HepG2 (cell line): ENCODE results near the gene ELMOD1. TPM values are rescaled to one million over a fixed set of nuclear protein-coding genes. Genes with fewer than 3 reads are reported as not detected.

Experiments
- ATAC-seq: fragments of 200-7000 bp; cut with Tn5 transposase; 3 replicates; pipeline ENCODE4 v1.9.1; 2020; ENCODE audit warnings: mild to moderate bottlenecking, moderate library complexity
- BruUV-seq: library from RNA; stranded (reverse); fragments of 400-500 nt; replicated peaks from 2 replicates; lab custom pipeline; 2021; lab: Mats Ljungman, UMichigan
- CTCF ChIA-PET: fragments of 300-600 bp; formaldehyde crosslinking; extraction: SDS; loops from one replicate; lab custom pipeline; 2021; ENCODE audit warnings: low total read pairs, inconsistent platforms, low intra/inter-chr PET ratio; lab: Yijun Ruan, JAX
- POLR2A ChIA-PET: fragments of 350-600 bp; sonication (Branson Sonifier 250); formaldehyde crosslinking; loops from one replicate; lab custom pipeline; 2020; ENCODE audit warnings: antibody characterized with exemption, inconsistent platforms; lab: Yijun Ruan, JAX
- DNase-seq: peaks from one replicate; pipeline ENCODE4 v3.0.0-alpha.2; 2015; ENCODE audit warnings: low spot score
- FAIRE-seq: peaks from 3 replicates; lab custom pipeline; 2011; peaks lifted over from hg19 to GRCh38; lab: Jason Lieb, UNC
- H2AFZ ChIP-seq: one replicate; pipeline ENCODE4 v1.6.1; 2011; ENCODE audit warnings: low read length, inconsistent platforms
- H3K27ac ChIP-seq: fragments of 300-600 bp; 3 replicates; pipeline ENCODE4 v1.8.0; 2011; ENCODE audit warnings: mixed run types, mild to moderate bottlenecking, mixed read lengths, low read length, inconsistent platforms; ENCODE audit not compliant: insufficient read depth; ENCODE audit errors: extremely low read length
- H3K27me3 ChIP-seq, 2 experiments: fragments of 200-600 bp in 1 of 2; 2 replicates in 1 of 2; 3 replicates in 1 of 2; pipeline versions ENCODE4 v1.6.0 to v1.8.0; 2011; ENCODE audit warnings: low read length in 2 of 2, mild to moderate bottlenecking in 2 of 2, moderate library complexity in 2 of 2, inconsistent platforms in 1 of 2; ENCODE audit not compliant: insufficient read depth in 2 of 2, control insufficient read depth in 1 of 2
- H3K36me3 ChIP-seq, 2 experiments: fragments of 200-600 bp in 1 of 2; replicated peaks in 1 of 2; 2 replicates in 1 of 2; 3 replicates in 1 of 2; pipeline versions ENCODE4 v1.5.1 to v1.8.0; 2011; ENCODE audit warnings: low read length in 2 of 2, inconsistent platforms in 1 of 2; ENCODE audit not compliant: insufficient read depth in 2 of 2, control insufficient read depth in 1 of 2
- H3K4me1 ChIP-seq: 2 replicates; pipeline ENCODE4 v1.5.1; 2012; ENCODE audit warnings: low read length, inconsistent platforms; ENCODE audit not compliant: insufficient read depth
- H3K4me2 ChIP-seq: 2 replicates; pipeline ENCODE4 v1.6.0; 2011; ENCODE audit warnings: low read depth, low read length, inconsistent platforms
- H3K4me3 ChIP-seq, 3 experiments: fragments of 200-600 bp in 1 of 3; sonication (generic), shearing (Covaris generic) in 1 of 3; replicated peaks in 1 of 3; 2 replicates each; pipeline ENCODE4 v1.5.1; 2011 to 2016; ENCODE audit warnings: low read length in 3 of 3, inconsistent platforms in 2 of 3, low read depth in 2 of 3, mild to moderate bottlenecking in 2 of 3, control low read depth in 1 of 3, mixed read lengths in 1 of 3; ENCODE audit not compliant: insufficient read depth in 1 of 3
- H3K79me2 ChIP-seq: one replicate; pipeline ENCODE4 v1.6.1; 2011; ENCODE audit warnings: low read length, inconsistent platforms; ENCODE audit not compliant: insufficient read depth
- H3K9ac ChIP-seq: 2 replicates; pipeline ENCODE4 v1.6.0; 2011; ENCODE audit warnings: mild to moderate bottlenecking, low read depth, low read length, inconsistent platforms; ENCODE audit not compliant: insufficient read depth
- H3K9me3 ChIP-seq: 2 replicates; pipeline ENCODE4 v1.5.1; 2012; ENCODE audit warnings: mild to moderate bottlenecking, low read length
- H4K20me1 ChIP-seq: 2 replicates; pipeline ENCODE4 v1.6.0; 2011; ENCODE audit warnings: inconsistent platforms, mild to moderate bottlenecking, low read length, moderate library complexity; ENCODE audit not compliant: insufficient read depth
- ARHGAP35 ChIP-seq: sonication (generic); formaldehyde crosslinking; IDR thresholded peaks from 2 replicates; pipeline ENCODE4 v1.9.0; 2022; ENCODE audit warnings: mild to moderate bottlenecking, inconsistent platforms, moderate library complexity, missing genetic modification reagents, borderline replicate concordance
- ATF7-NPFF ChIP-seq: sonication (generic); formaldehyde crosslinking; IDR thresholded peaks from 2 replicates; pipeline ENCODE4 v1.8.1; 2023; ENCODE audit warnings: mild to moderate bottlenecking, low read depth, missing genetic modification reagents, moderate library complexity
- ETV5 ChIP-seq: IDR thresholded peaks from 2 replicates; pipeline ENCODE4 v1.6.1; 2018; ENCODE audit warnings: missing biosample characterization, missing genetic modification reagents, inconsistent platforms, borderline replicate concordance
- GPN1 ChIP-seq: sonication (generic); formaldehyde crosslinking; IDR thresholded peaks from 2 replicates; pipeline ENCODE4 v1.5.1; 2020; ENCODE audit warnings: missing genetic modification reagents, borderline replicate concordance
- MEIS1 ChIP-seq: sonication (generic); formaldehyde crosslinking; IDR thresholded peaks from 2 replicates; pipeline ENCODE4 v1.9.0; 2021; ENCODE audit warnings: mild to moderate bottlenecking, missing genetic modification reagents, moderate library complexity, borderline replicate concordance
- SRSF4 ChIP-seq: fragments of 200-400 bp; formaldehyde crosslinking; IDR thresholded peaks from one replicate; pipeline ENCODE4 v1.6.1; 2018; ENCODE audit warnings: mild to moderate bottlenecking, low read depth, low read length, moderate library complexity; ENCODE audit not compliant: poor library complexity, severe bottlenecking
- SUZ12 ChIP-seq: fragments of 150-350 bp; IDR thresholded peaks from 2 replicates; pipeline ENCODE4 v1.6.1; 2014; ENCODE audit warnings: low read depth, low read length
- WGBS: methylation state at CpG from one replicate; pipeline ENCODE4 v1.1.6; 2017; ENCODE audit warnings: low lambda C conversion rate; 5-methylcytosine and 5-hydroxymethylcytosine counted together
- in situ Hi-C: cut with HindIII; loops from 2 replicates; pipeline ENCODE4 v1.10.0; 2017; ENCODE audit warnings: low pct_unique_long_range_greater_than_20kb; ENCODE audit not compliant: extremely low pct_ligation_motif_present
- intact Hi-C: fragments of 100-400 bp; cut with micrococcal nuclease; formaldehyde crosslinking; loops from one replicate; pipeline ENCODE4 v1.10.0; 2022; ENCODE audit not compliant: unreplicated experiment
- polyA plus RNA-seq, 8 experiments: library from polyadenylated mRNA; depleted of rRNA in 3 of 8; stranded (reverse) in 7 of 8; unstranded in 1 of 8; fragments of >200 nt; fragmentation: Illumina TruSeq in 4 of 8; extraction: Trizol in 4 of 8; gene quantifications; 2 replicates each; pipeline versions ENCODE4 v1.2.1 to v1.2.3, GENCODE V29; 2011 to 2016; ENCODE audit warnings: low read depth in 4 of 8, missing spikeins in 1 of 8, mixed read lengths in 1 of 8; ENCODE audit not compliant: insufficient read depth in 1 of 8
- total RNA-seq, 5 experiments: library from RNA; depleted of rRNA; stranded (reverse); fragments of >200 nt; fragmentation: Illumina TruSeq; extraction: Trizol; gene quantifications; 2 replicates each; pipeline ENCODE4 v1.2.3, GENCODE V29; 2016; ENCODE audit warnings: low read depth in 1 of 5
- TF ChIP-seq, protein P1 (sequence below): sonication (generic); formaldehyde crosslinking; IDR thresholded peaks from 2 replicates; pipeline ENCODE4 v1.8.0; 2023; ENCODE audit warnings: mild to moderate bottlenecking, missing genetic modification reagents
- TF ChIP-seq, protein P2 (sequence below): sonication (generic); formaldehyde crosslinking; IDR thresholded peaks from 2 replicates; pipeline ENCODE4 v1.8.0; 2022; ENCODE audit warnings: mild to moderate bottlenecking, missing genetic modification reagents, borderline replicate concordance
- TF ChIP-seq, protein P3 (sequence below): sonication (generic); formaldehyde crosslinking; conservative IDR thresholded peaks from 2 replicates; pipeline ENCODE4 v1.8.0; 2022; ENCODE audit warnings: missing genetic modification reagents
- TF ChIP-seq, protein P4 (sequence below): sonication (generic); formaldehyde crosslinking; IDR thresholded peaks from 2 replicates; pipeline ENCODE4 v1.9.0; 2021; ENCODE audit warnings: missing genetic modification reagents, mild to moderate bottlenecking, borderline replicate concordance
- TF ChIP-seq, protein P5 (sequence below): sonication (generic); formaldehyde crosslinking; IDR thresholded peaks from 2 replicates; pipeline ENCODE4 v1.4.0; 2020; ENCODE audit warnings: mild to moderate bottlenecking, missing genetic modification reagents, borderline replicate concordance

ELMOD1 gene
- total and polyA plus RNA-seq, 2 of the 13 experiments (the other 11 are each of a cell fraction or from before 2014, with no cell fraction given), result not detected

DNA sequence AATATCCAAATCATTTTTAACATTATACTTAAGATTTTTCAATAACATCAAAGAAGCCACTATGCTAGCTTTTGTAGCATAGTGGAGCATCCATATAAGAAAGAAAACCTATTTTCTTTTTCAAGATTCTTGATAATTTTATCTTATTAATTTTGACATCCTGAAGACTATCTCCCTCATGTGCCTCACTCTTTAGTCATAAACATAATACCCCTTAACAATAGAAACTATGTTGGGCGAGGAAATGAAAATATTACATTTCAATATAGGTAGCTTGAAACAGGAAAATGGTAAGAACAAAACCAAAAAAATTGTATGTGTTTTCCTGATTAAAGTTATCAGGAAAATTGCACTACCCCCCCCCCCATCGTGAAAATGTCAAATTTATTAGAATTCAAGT is 40.1 kb downstream of the ELMOD1 start (continued):
- no peak for TF ChIP-seq SUZ12
- no peak for TF ChIP-seq SRSF4
- TF ChIP-seq, protein P1, sequence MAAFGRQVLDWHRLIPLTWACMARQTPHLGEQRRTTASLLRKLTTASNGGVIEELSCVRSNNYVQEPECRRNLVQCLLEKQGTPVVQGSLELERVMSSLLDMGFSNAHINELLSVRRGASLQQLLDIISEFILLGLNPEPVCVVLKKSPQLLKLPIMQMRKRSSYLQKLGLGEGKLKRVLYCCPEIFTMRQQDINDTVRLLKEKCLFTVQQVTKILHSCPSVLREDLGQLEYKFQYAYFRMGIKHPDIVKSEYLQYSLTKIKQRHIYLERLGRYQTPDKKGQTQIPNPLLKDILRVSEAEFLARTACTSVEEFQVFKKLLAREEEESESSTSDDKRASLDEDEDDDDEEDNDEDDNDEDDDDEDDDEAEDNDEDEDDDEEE (CRISPR knock-in tag), result no peak
- TF ChIP-seq, protein P2, sequence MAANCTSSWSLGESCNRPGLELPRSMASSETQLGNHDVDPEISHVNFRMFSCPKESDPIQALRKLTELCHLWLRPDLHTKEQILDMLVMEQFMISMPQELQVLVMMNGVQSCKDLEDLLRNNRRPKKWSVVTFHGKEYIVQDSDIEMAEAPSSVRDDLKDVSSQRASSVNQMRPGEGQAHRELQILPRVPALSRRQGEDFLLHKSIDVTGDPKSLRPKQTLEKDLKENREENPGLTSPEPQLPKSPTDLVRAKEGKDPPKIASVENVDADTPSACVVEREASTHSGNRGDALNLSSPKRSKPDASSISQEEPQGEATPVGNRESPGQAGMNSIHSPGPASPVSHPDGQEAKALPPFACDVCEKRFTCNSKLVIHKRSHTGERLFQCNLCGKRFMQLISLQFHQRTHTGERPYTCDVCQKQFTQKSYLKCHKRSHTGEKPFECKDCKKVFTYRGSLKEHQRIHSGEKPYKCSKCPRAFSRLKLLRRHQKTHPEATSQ (CRISPR knock-in tag), result no peak
- TF ChIP-seq, protein P3, sequence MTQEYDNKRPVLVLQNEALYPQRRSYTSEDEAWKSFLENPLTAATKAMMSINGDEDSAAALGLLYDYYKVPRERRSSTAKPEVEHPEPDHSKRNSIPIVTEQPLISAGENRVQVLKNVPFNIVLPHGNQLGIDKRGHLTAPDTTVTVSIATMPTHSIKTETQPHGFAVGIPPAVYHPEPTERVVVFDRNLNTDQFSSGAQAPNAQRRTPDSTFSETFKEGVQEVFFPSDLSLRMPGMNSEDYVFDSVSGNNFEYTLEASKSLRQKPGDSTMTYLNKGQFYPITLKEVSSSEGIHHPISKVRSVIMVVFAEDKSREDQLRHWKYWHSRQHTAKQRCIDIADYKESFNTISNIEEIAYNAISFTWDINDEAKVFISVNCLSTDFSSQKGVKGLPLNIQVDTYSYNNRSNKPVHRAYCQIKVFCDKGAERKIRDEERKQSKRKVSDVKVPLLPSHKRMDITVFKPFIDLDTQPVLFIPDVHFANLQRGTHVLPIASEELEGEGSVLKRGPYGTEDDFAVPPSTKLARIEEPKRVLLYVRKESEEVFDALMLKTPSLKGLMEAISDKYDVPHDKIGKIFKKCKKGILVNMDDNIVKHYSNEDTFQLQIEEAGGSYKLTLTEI, result no peak
- TF ChIP-seq, protein P4, sequence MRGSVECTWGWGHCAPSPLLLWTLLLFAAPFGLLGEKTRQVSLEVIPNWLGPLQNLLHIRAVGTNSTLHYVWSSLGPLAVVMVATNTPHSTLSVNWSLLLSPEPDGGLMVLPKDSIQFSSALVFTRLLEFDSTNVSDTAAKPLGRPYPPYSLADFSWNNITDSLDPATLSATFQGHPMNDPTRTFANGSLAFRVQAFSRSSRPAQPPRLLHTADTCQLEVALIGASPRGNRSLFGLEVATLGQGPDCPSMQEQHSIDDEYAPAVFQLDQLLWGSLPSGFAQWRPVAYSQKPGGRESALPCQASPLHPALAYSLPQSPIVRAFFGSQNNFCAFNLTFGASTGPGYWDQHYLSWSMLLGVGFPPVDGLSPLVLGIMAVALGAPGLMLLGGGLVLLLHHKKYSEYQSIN, result no peak
- no peak for TF ChIP-seq ATF7-NPFF (CRISPR knock-in tag)

DNA sequence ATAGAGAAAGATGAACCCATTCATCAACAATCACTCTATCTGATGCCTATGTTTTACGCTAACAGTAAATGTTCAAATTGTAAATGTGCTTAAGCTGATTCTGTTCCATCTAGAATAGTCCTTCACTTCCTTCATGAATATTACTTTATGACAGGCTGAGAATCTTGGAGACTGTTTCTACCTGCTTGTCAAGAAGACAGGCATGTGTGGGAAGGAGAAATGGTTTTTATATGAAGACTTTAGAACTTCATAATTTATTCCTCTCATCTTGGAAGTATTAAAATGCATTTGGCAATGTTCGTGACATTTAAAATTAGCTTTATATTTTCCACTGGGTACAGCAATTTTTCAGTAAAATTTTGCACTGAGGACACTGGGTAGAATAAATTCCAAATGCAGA is 41.0 kb downstream of the ELMOD1 start:
- no peak overlapping the region for H3K4me2 ChIP-seq
- H3K27ac ChIP-seq, result no peak overlapping the region
- DNase-seq (no peak), FAIRE-seq (no peak), ATAC-seq (no peak)
- H3K9me3 ChIP-seq, result no peaks in the 10 kb centered on the region
- H3K4me3 ChIP-seq, result no peak overlapping the region
- BruUV-seq, result no TSS peak
- 20% methylated on average over 2 of the region's 2 CpGs for WGBS
- no peaks in the 10 kb centered on the region for H3K4me1 ChIP-seq
- intact Hi-C loops, result no loop called here
- H3K79me2 ChIP-seq, result no peaks in the 10 kb centered on the region
- in situ Hi-C loops, result no loop called here
- H3K9ac ChIP-seq, result no peak overlapping the region
- H2AFZ ChIP-seq, result no peak overlapping the region
- CTCF ChIA-PET, result no interaction called here
- H4K20me1 ChIP-seq, result no peaks in the 10 kb centered on the region
- no peaks in the 10 kb centered on the region; a peak in 2 of 5 replicates for H3K27me3 ChIP-seq
- POLR2A ChIA-PET, result no interaction called here
- no peaks in the 10 kb centered on the region for H3K36me3 ChIP-seq
- TF ChIP-seq ETV5 (CRISPR knock-in tag) (no peak), MEIS1 (CRISPR knock-in tag) (no peak), ARHGAP35 (CRISPR knock-in tag) (no peak), GPN1 (no peak)
- TF ChIP-seq, protein P5, sequence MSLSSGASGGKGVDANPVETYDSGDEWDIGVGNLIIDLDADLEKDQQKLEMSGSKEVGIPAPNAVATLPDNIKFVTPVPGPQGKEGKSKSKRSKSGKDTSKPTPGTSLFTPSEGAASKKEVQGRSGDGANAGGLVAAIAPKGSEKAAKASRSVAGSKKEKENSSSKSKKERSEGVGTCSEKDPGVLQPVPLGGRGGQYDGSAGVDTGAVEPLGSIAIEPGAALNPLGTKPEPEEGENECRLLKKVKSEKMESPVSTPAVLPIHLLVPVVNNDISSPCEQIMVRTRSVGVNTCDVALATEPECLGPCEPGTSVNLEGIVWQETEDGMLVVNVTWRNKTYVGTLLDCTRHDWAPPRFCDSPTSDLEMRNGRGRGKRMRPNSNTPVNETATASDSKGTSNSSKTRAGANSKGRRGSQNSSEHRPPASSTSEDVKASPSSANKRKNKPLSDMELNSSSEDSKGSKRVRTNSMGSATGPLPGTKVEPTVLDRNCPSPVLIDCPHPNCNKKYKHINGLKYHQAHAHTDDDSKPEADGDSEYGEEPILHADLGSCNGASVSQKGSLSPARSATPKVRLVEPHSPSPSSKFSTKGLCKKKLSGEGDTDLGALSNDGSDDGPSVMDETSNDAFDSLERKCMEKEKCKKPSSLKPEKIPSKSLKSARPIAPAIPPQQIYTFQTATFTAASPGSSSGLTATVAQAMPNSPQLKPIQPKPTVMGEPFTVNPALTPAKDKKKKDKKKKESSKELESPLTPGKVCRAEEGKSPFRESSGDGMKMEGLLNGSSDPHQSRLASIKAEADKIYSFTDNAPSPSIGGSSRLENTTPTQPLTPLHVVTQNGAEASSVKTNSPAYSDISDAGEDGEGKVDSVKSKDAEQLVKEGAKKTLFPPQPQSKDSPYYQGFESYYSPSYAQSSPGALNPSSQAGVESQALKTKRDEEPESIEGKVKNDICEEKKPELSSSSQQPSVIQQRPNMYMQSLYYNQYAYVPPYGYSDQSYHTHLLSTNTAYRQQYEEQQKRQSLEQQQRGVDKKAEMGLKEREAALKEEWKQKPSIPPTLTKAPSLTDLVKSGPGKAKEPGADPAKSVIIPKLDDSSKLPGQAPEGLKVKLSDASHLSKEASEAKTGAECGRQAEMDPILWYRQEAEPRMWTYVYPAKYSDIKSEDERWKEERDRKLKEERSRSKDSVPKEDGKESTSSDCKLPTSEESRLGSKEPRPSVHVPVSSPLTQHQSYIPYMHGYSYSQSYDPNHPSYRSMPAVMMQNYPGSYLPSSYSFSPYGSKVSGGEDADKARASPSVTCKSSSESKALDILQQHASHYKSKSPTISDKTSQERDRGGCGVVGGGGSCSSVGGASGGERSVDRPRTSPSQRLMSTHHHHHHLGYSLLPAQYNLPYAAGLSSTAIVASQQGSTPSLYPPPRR (CRISPR knock-in tag), result no peak
